ENCODE results near the gene ZNF682. TPM values are rescaled to one million over a fixed set of nuclear protein-coding genes. Genes with fewer than 3 reads are reported as not detected.
"Not testable (repeated sequence)": the region's sequence is repeated elsewhere in the genome, so short reads cannot be mapped to it uniquely, and the experiment has no call there.

ZNF682 gene
- total and polyA plus RNA-seq, 3 donors from 2014 or later: 4.1 to 5.4 (median 5.1) TPM

- no peaks in the 10 kb centered on the region for H3K27me3 ChIP-seq
- H3K4me3 ChIP-seq: no peak overlapping the region
- intact Hi-C loops (cut with DNase I; ENCODE audit: low total_unique reads): no loop called here
- H3K27ac ChIP-seq: no peak overlapping the region
- H3K4me1 ChIP-seq: no peaks in the 10 kb centered on the region
- H3K9me3 ChIP-seq: no peaks in the 10 kb centered on the region
- no peak for DNase-seq
- no peak for TF ChIP-seq POLR2A (IDR thresholded peaks at IDR 0.05)
- TF ChIP-seq CTCF (IDR thresholded peaks at IDR 0.05): no peak
- H3K36me3 ChIP-seq (ENCODE audit: low read depth, missing control alignments): no peaks in the 10 kb centered on the region
- WGBS, 2 donors: 20 to 27% methylated on average over 9 of the region's 9 CpGs
Observed at GRCh38 chr19:20067943-20068342, 28.6 kb upstream of the ZNF682 start.

GRCh38 chr19:20066861-20067260 is 27.6 kb upstream of the ZNF682 start:
- no peaks in the 10 kb centered on the region for H3K4me1 ChIP-seq
- no peak for DNase-seq
- no peaks in the 10 kb centered on the region for H3K36me3 ChIP-seq (ENCODE audit: low read depth, missing control alignments)
- H3K27ac ChIP-seq: no peak overlapping the region
- intact Hi-C loops (cut with DNase I; ENCODE audit: low total_unique reads): no loop called here
- H3K27me3 ChIP-seq: no peaks in the 10 kb centered on the region
- WGBS, 2 donors: 47 to 58% methylated on average over 3 of the region's 3 CpGs
- no peaks in the 10 kb centered on the region for H3K9me3 ChIP-seq
- no peak overlapping the region for H3K4me3 ChIP-seq
- TF ChIP-seq POLR2A (IDR thresholded peaks at IDR 0.05) (no peak), CTCF (IDR thresholded peaks at IDR 0.05) (no peak)

GRCh38 chr19:20060282-20060681 is 21.0 kb upstream of the ZNF682 start:
- Histone ChIP-seq H3K36me3 (ENCODE audit: low read depth, missing control alignments) (no peaks in the 10 kb centered on the region), H3K4me3 (no peak overlapping the region), H3K9me3 (no peaks in the 10 kb centered on the region), H3K27me3 (no peaks in the 10 kb centered on the region), H3K4me1 (no peaks in the 10 kb centered on the region), H3K27ac (no peak overlapping the region)
- intact Hi-C loops (cut with DNase I; ENCODE audit: low total_unique reads): no loop called here
- no peak for DNase-seq
- WGBS, 2 donors: 74 to 87% methylated on average over 1 of the region's 1 CpG
- TF ChIP-seq CTCF (IDR thresholded peaks at IDR 0.05): no peak
- no peak for TF ChIP-seq POLR2A (IDR thresholded peaks at IDR 0.05)

DNA sequence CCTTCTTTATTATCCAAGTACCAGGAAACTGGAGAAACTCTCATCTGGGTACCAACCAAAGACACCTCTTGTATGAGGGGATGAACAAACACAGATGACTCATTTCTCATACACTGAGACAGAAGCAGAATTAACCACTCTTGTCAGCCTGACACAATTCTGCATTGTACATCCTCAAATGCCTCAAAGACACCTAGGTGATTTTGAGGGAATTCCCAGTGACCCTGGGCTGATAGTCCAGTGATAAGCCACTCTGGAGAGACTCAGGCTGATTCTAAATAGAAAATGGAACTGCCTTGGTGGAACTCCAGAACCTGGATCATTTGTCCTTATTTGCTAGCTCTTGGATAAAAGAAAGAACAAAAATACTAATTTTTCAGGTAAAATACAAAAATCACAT is 19.4 kb upstream of the ZNF682 start:
- H3K27ac ChIP-seq; H3K36me3 ChIP-seq (ENCODE audit: low read depth, missing control alignments); H3K9me3 ChIP-seq; H3K27me3 ChIP-seq; H3K4me3 ChIP-seq; intact Hi-C loops (cut with DNase I; ENCODE audit: low total_unique reads); H3K4me1 ChIP-seq; DNase-seq: not testable (repeated sequence)

- Histone ChIP-seq H3K4me3 (peak overlapping the region; percentile 57 to 67), H3K9me3 (no peaks in the 10 kb centered on the region), H3K27me3 (no peaks in the 10 kb centered on the region), H3K36me3 (ENCODE audit: low read depth, missing control alignments) (no peaks in the 10 kb centered on the region), H3K27ac (no peak overlapping the region), H3K4me1 (no peaks in the 10 kb centered on the region)
- WGBS, 2 donors: 0 to 1% methylated on average over 29 to 43 of the region's 43 CpGs
- intact Hi-C loops (cut with DNase I; ENCODE audit: low total_unique reads): no loop called here
- TF ChIP-seq CTCF (IDR thresholded peaks at IDR 0.05): no peak
- TF ChIP-seq POLR2A (IDR thresholded peaks at IDR 0.05): no peak
- peak; percentile 98 for DNase-seq
Observed at GRCh38 chr19:20051841-20052768, 12.8 kb upstream of the ZNF682 start.

GRCh38 chr19:20045742-20046141 is 6.4 kb upstream of the ZNF682 start:
- H3K27me3 ChIP-seq; H3K27ac ChIP-seq; H3K4me3 ChIP-seq; H3K4me1 ChIP-seq; DNase-seq; H3K36me3 ChIP-seq (ENCODE audit: low read depth, missing control alignments); intact Hi-C loops (cut with DNase I; ENCODE audit: low total_unique reads); H3K9me3 ChIP-seq: not testable (repeated sequence)
- 44 to 52% methylated on average over 5 of the region's 5 CpGs for WGBS, 2 donors

Data from testis (tissue), 3 donors.